Heart left ventricle (tissue), 16 donors: Measurements from ENCODE around the gene USE1. TPM values are rescaled to one million over a fixed set of nuclear protein-coding genes. Genes with fewer than 3 reads are reported as not detected.

Experiments used
- ATAC-seq, 4 donors: fragments of 200-7000 bp; cut with Tn5 transposase; one replicate each; pipeline ENCODE4 v1.9.1; 2020 to 2022; ENCODE audit warnings: moderate library complexity in 4 of 4, mild to moderate bottlenecking in 3 of 4, moderate number of reproducible peaks in 1 of 4
- DNase-seq, 5 donors: peaks; one replicate each; pipeline ENCODE4 v3.0.0-alpha.2; 2020
- H3K27ac ChIP-seq, 12 donors: fragments of 200-600 bp; sonication (generic) in 4 of 12; one replicate each; pipeline versions ENCODE4 v1.5.0 to v1.8.0; 2016 to 2022; ENCODE audit warnings: mild to moderate bottlenecking in 2 of 12
- H3K27me3 ChIP-seq, 9 donors: fragments of 200-600 bp; sonication (generic) in 2 of 9; one replicate each; pipeline versions ENCODE4 v1.5.1 to v1.8.0; 2016 to 2022; ENCODE audit warnings: mild to moderate bottlenecking in 3 of 9
- H3K36me3 ChIP-seq, 9 donors: fragments of 200-600 bp; sonication (generic) in 2 of 9; one replicate each; pipeline versions ENCODE4 v1.5.0 to v1.8.0; 2018 to 2022; ENCODE audit warnings: mild to moderate bottlenecking in 2 of 9
- H3K4me1 ChIP-seq, 12 donors: fragments of 200-600 bp; sonication (generic) in 4 of 12; one replicate each; pipeline versions ENCODE4 v1.5.0 to v1.8.0; 2016 to 2022; ENCODE audit warnings: mild to moderate bottlenecking in 3 of 12
- H3K4me3 ChIP-seq, 12 donors: fragments of 200-600 bp; sonication (generic) in 4 of 12; one replicate each; pipeline versions ENCODE4 v1.5.0 to v1.8.0; 2017 to 2022; ENCODE audit warnings: mild to moderate bottlenecking in 9 of 12, moderate library complexity in 4 of 12
- H3K9me3 ChIP-seq, 12 donors: fragments of 200-600 bp; sonication (generic) in 4 of 12; one replicate each; pipeline versions ENCODE4 v1.5.0 to v1.8.0; 2016 to 2022; ENCODE audit warnings: mild to moderate bottlenecking in 1 of 12
- POLR2A ChIP-seq, 2 donors: fragments of 450-650 bp; IDR thresholded peaks; one replicate each; pipeline ENCODE4 v1.6.1; 2017; ENCODE audit warnings: antibody characterized with exemption in 2 of 2, mild to moderate bottlenecking in 2 of 2, moderate library complexity in 2 of 2
- WGBS, 4 donors: extraction: QIAGEN DNeasy Blood & Tissue Kit in 2 of 4; methylation state at CpG; one replicate each; pipeline versions ENCODE4 v1.1.5 to v1.1.7; 2013 to 2018; 5-methylcytosine and 5-hydroxymethylcytosine counted together
- intact Hi-C, 10 donors: fragments of 100-400 bp; cut with DNase I; formaldehyde crosslinking; loops; one replicate each; pipeline versions ENCODE4 v1.11.1 to v1.14.2; 2022
- polyA plus RNA-seq, 2 donors: library from polyadenylated mRNA; stranded (reverse); fragments of 200-250 nt; gene quantifications; one replicate each; pipeline ENCODE4 v1.2.3, GENCODE V29; 2013
- total RNA-seq, 9 donors: library from RNA; depleted of rRNA in 2 of 9; stranded (reverse); fragments of >200 nt in 2 of 9; fragmentation: NEBNext Ultra II Directional in 3 of 9; extraction: Animal tissue kit (Norgen Biotek cat#: 25700) in 3 of 9; gene quantifications; one replicate each; pipeline versions ENCODE4 v1.1.0 to v1.2.4, GENCODE V29; 2016 to 2023
- TF ChIP-seq, protein P1 (sequence below), 12 donors: fragments of 200-600 bp; sonication (generic) in 4 of 12; IDR thresholded peaks; one replicate each; pipeline versions ENCODE4 v1.5.0 to v1.8.0; 2018 to 2022; ENCODE audit warnings: antibody characterized with exemption in 12 of 12, mild to moderate bottlenecking in 5 of 12
- donor health status: ischemic (EF 13 %, LVEDD 7.1; RV severe dilation, severe dysfunction).
- donor health status: healthy with polysubstance abuse.
- donor health status: DM: no; HTN: yes; CAD: no.
- donor health status: DM: no; HTN: no; CAD: no.
- donor health status: ischemic (EF 25% LVEDD 6.9; RV normal size, moderate dysfunction).
- donor health status: ischemic (EF 25% LVEDD 5.7; RV mildly dilated, moderate dysfunction).
- donor health status: healthy.
- donor health status: DM: yes; HTN: yes; CAD: no.
- donor health status: ischemic (EF 35%, LVEDD 5.7; RV mildly dilated, moderate dysfunction).
- donor health status: nonischemic (EF 11% LVEDD 7.7; RV severe dilation, severe dysfunction).
- donor health status: DM: yes; HTN: yes; CAD: no.
- donor health status: PGD.
- donor health status: ischemic (EF 29% LVEDD 5.4; RV normal size, mild dysfunction).
- donor health status: nonischemic (EF 23%, LVEDD 6.1; RV moderate dilation, normal function).

USE1 gene
- total and polyA plus RNA-seq, 11 donors: 22.5 to 69.6 (median 26.7) TPM

DNA sequence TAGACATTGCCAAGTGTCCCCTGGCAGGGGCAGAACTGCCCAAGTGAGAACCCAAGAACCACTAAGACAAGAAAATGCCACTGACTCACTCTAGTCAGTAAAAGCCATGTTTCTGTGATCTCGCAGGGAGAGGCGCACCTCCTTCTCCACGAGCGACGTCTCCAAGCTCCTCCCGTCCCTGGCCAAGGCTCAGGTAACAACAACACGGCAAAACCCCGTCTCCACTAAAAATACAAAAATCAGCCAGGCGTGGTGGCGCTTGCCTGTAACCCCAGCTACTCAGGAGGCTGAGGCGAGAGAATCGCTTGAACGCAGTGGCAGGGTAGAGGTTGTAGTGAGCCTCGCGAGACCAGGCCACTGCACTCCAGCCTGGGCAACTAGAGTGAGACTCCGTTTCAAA lies 17.5 kb upstream of the USE1 start:
- no peaks in the 10 kb centered on the region for H3K27me3 ChIP-seq
- DNase-seq (no peak), ATAC-seq (no peak)
- H3K36me3 ChIP-seq: peaks cover 0 to 96% (median 88%) of the 10 kb centered on the region in 9 donors
- H3K4me1 ChIP-seq: no peaks in the 10 kb centered on the region
- no peak overlapping the region for H3K27ac ChIP-seq
- WGBS, 4 donors: 95 to 97% (median 96%) methylated on average over 16 of the region's 16 CpGs
- no peak overlapping the region for H3K4me3 ChIP-seq
- H3K9me3 ChIP-seq: no peaks in the 10 kb centered on the region
- intact Hi-C loops: no loop called here
- TF ChIP-seq, protein P1, sequence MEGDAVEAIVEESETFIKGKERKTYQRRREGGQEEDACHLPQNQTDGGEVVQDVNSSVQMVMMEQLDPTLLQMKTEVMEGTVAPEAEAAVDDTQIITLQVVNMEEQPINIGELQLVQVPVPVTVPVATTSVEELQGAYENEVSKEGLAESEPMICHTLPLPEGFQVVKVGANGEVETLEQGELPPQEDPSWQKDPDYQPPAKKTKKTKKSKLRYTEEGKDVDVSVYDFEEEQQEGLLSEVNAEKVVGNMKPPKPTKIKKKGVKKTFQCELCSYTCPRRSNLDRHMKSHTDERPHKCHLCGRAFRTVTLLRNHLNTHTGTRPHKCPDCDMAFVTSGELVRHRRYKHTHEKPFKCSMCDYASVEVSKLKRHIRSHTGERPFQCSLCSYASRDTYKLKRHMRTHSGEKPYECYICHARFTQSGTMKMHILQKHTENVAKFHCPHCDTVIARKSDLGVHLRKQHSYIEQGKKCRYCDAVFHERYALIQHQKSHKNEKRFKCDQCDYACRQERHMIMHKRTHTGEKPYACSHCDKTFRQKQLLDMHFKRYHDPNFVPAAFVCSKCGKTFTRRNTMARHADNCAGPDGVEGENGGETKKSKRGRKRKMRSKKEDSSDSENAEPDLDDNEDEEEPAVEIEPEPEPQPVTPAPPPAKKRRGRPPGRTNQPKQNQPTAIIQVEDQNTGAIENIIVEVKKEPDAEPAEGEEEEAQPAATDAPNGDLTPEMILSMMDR (IDR thresholded peaks at IDR 0.05): no peak
- no peak for TF ChIP-seq POLR2A (IDR thresholded peaks at IDR 0.05)

DNA sequence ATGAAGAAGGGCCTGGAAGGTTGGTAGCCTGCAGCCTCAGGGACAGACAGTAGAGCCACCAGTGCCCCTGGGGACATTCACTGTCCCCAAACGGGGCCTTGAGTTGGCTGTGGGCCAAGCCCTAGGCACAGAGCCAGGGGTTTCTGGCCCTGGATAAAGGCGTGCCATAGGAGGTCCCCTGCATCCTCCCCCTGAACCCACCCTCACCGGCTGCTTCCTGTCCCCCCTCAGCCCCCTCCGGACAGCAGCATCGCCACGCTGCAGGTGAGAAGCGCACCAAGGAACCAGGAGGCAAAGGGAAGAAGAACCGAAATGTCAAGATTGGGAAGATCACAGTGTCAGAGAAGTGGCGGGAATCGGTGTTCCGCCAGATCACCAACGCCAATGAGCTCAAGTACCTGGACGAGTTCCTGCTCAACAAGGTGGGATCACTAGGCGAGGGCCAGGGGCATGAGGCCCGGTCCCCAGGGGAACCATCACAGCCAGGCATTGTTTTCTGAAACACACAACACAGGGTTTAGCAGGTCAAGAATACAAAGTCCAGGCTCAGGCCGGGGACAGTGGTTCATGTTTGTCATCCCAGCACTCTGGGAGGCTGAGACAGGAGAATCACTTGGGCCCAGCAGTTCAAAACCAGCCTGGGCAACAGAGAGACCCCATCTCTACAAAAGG lies 14.6 kb upstream of the USE1 start:
- Histone ChIP-seq H3K36me3 (peaks cover 0 to 96% (median 78%) of the 10 kb centered on the region in 9 donors), H3K27me3 (no peaks in the 10 kb centered on the region), H3K9me3 (no peaks in the 10 kb centered on the region), H3K4me3 (no peak overlapping the region), H3K27ac (no peak overlapping the region), H3K4me1 (no peaks in the 10 kb centered on the region)
- no peak for TF ChIP-seq POLR2A (IDR thresholded peaks at IDR 0.05)
- TF ChIP-seq, protein P1 (IDR thresholded peaks at IDR 0.05): no peak
- 72 to 77% (median 75%) methylated on average over 16 of the region's 16 CpGs for WGBS, 4 donors
- ATAC-seq: no peak
- intact Hi-C loops: loop anchor here in 3 of 10 donors (5.0 to 10.0 kb wide), 3 partner anchors 46 to 82 kb away; partner anchors contain the start of gene ANKLE1 (in 1 of the 3)
- no peak for DNase-seq

DNA sequence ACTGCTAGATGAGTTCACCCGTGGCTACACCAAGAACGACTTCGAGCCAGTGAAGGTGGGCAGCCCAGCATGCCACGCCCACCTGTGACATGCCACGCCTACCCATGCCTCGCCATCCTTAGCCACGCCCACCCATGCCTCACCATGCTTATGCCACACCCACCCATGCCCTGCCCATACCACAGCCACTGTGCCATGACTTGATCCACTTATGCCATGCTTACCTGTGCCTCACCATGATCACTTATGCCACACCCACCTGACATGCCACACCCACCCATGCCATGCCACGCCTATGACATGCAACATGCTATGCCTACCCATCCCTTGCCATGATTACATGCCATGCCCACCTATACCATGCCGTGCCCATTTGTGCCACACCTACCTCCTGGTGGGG lies 12.9 kb upstream of the USE1 start:
- Histone ChIP-seq H3K27ac (no peak overlapping the region), H3K9me3 (no peaks in the 10 kb centered on the region), H3K36me3 (peaks cover 0 to 100% (median 84%) of the 10 kb centered on the region in 9 donors), H3K4me3 (no peak overlapping the region), H3K27me3 (no peaks in the 10 kb centered on the region), H3K4me1 (no peaks in the 10 kb centered on the region)
- no peak for TF ChIP-seq POLR2A (IDR thresholded peaks at IDR 0.05)
- TF ChIP-seq, protein P1 (IDR thresholded peaks at IDR 0.05): no peak
- 87 to 93% (median 91%) methylated on average over 9 of the region's 9 CpGs for WGBS, 4 donors
- ATAC-seq: no peak
- intact Hi-C loops: loop anchor here in 3 of 10 donors (5.0 to 10.0 kb wide), 3 partner anchors 47 to 80 kb away; partner anchors contain the start of gene ANKLE1 (in 1 of the 3)
- DNase-seq: no peak

DNA sequence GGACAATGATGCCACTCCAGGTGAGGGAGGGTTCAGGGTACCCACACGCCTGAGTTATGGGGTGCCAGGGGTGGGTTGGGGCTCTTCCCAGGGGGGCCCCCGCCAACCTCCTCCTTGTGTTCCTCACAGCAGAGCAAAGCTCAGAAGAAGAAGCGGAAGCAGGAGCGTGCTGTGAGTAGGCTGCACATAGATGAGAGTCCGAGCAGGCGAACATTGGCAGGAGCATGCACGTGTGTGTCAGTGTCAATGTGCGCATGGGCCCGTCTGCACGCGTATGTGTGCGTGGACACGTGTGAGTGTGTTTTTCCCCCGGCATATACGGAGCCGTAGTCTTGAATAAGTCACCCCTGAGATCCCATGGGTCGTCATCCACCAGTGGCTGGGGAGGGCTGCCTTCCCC lies 12.4 kb upstream of the USE1 start:
- DNase-seq: no peak
- no peak for TF ChIP-seq POLR2A (IDR thresholded peaks at IDR 0.05)
- TF ChIP-seq, protein P1 (IDR thresholded peaks at IDR 0.05): no peak
- Histone ChIP-seq H3K27ac (no peak overlapping the region), H3K4me1 (no peaks in the 10 kb centered on the region), H3K27me3 (no peaks in the 10 kb centered on the region), H3K36me3 (peaks cover 0 to 100% (median 84%) of the 10 kb centered on the region in 9 donors), H3K9me3 (no peaks in the 10 kb centered on the region), H3K4me3 (no peak overlapping the region)
- WGBS, 4 donors: 90 to 93% (median 92%) methylated on average over 17 of the region's 17 CpGs
- no peak for ATAC-seq
- intact Hi-C loops: loop anchor here in 3 of 10 donors (5.0 to 10.0 kb wide), 3 partner anchors 48 to 80 kb away; partner anchors contain the start of gene ANKLE1 (in 1 of the 3)
